NCI-H345 treated with DMSO at 0.1 percent for 48 hours (cell line): ENCODE data around the gene CEBPG.

Experiments
- DNase-seq: peaks from one replicate; lab custom pipeline; 2025; ENCODE audit not compliant: unreplicated experiment; lab: John Stamatoyannopoulos, UW

The CEBPG gene

DNA sequence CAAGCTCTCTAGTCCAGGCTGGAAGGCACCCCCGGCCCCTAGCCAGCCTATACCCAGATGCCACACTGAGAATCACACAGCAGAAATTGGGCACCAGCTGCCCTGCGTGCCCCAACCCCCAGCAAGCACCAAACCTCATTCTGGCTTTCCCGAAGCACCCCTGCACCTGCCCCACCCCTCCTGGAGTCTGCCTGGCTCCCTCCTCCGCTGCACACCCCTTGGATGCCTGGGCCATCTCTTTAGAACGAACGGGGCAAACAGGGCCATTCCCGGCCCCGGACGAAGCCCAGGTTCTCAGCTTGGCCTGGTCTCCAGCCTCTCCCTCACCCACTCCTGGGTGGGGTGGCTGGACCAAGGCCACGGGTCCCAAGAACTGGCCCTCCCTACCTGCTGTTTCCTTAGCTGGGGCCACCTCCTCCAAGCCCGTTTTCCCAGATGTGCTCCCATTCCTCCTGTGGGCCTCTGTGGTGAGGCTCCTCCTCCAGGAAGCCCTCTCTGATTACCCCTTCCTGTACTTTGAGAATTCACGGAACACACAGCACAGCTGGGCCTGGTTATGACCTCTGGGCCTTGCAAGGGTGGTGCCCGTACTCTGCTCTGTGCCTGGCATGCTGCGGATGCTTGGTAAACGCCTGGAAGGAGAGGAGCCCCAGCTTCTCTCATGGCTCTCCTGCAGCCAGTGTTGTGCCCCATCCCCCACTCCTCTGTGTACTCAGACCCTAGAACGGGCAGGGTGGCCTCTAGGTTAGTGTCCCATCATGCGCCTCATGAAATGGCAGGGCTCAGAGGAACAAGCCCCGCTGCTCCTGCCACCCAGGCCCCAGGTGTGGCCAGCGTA is 21.4 kb downstream of the CEBPG start:
- no peak for DNase-seq

DNA sequence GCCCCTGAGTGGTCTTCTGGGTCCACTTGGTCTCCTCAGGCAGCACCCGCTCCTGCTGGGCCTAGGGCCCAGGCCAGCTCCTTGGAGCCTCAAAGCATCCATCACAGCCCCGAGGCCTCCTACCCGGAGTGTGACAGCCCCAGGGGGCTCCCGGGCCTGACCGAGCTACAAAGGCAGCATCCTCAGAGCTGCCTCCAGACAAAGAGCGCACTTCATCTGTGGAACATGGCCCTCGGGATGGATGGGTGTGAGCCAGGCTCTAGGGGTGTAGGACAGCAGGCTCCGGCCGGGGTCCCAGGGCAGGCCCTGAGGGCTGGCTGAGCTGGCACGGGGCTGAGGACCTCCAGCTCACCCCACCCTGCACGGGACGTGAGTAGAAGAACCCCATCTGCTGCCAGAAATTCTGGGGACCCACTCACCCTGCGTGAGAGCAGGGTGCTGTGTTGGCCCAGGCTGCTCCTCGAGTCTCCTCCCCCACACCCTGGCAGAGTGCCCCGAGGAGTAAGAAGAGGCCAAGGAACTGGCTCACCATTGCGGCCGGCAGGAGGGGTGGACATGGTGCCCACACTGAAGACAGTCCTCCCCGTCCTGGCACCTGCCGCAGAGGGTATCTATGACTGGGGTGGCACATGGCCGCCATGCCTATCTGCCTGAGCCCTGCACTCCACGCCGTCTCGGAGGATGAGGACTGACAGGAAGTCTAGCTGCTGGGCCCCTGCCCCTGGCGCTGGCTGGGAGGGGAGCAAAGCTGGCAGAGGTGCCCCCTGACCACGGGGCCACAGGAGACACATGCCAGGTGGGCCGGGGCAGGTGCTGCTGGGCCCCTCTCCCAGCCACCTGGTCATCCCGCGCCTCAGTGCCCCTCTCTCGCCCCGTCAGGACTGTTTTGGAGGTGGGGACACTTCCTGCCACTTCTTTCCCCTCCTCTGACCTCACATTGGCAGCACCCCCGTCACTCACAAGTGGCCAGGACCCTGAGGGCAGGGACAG is 22.3 kb downstream of the CEBPG start:
- DNase-seq, result no peak

DNA sequence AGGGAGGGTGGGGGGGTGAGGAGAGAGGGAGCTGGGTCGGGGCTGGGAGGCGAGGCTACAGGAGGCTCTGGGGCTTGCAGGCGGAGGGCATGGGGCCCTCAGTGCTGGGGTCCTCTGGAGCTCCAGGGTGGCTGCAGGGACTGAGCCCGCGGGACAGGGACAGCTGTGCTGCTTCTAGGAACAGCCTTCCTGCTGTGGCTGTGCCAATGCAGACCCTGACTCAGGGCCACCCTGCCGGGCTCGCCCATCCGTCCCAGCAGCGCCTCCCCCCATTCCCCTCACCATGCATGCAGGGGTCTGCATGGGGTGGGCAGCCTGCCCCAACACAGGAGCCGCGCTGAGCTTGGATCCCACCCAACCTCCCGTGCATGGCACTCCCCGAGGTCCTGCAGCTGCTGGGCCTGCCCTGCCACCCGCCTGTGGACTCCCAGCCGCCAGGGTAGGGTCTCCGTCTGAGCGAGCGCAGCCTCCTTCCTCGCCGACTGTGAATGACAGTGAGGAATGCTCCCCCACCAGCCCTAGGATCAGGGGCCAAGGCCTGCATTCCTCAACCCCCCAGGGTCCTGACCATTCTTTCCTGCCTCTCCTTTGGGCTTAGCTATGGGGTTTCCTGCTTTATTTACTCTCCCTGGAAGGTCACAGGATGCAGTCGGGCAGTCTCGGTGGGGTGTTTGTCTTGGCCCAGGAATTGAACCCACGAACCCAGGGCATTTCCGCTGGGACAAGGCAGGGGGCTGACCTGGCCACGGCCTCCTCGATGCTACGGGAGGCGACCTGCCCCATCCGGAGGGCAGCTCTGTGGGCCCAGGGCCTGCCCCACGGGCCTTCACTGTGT is 23.4 kb downstream of the CEBPG start:
- DNase-seq, result no peak

- no peak for DNase-seq
These were observed 24.2 kb downstream of the CEBPG start for GRCh38 chr19:33397536-33398360.

DNA sequence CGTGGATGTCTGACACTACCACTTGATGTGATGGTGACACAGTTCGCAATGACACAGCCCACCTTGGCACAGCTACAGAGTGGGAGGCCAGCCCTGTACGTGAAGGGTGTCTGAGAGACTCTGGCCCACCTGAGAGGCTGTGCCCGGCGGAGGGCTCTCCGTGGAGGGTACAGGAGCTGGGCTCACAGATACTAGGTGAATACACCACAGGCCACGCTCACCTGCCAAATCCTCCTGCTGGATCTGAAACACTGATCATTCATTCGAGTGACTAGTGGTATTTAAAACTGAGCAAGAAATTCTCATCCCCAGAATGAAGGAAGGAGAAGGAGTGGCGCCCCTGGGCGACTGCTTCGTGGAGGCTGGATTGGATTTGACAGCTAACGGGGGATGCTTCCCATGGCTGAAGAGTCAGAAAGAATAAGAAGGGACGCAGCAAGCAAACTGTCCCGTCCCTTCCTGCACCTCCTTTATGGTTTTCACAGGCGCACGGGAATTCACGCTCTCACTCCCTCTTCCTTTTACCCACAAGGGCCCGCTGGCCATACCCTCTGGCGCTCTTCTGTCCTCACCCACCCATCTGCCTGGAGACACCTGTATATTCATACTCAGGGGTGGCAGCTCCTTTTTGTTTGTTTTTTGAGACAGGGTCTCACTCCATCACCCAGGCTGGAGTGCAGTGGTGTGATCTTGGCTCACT is 25.0 kb downstream of the CEBPG start:
- no peak for DNase-seq

- no peak for DNase-seq
These were observed 25.7 kb downstream of the CEBPG start for GRCh38 chr19:33399081-33399744.

- DNase-seq, result no peak
These were observed 26.5 kb downstream of the CEBPG start for GRCh38 chr19:33399745-33400681.

GRCh38 chr19:33400856-33401682 is 27.6 kb downstream of the CEBPG start:
- no peak for DNase-seq

- DNase-seq, result no peak
These were observed 28.3 kb downstream of the CEBPG start for GRCh38 chr19:33401683-33402420.

DNA sequence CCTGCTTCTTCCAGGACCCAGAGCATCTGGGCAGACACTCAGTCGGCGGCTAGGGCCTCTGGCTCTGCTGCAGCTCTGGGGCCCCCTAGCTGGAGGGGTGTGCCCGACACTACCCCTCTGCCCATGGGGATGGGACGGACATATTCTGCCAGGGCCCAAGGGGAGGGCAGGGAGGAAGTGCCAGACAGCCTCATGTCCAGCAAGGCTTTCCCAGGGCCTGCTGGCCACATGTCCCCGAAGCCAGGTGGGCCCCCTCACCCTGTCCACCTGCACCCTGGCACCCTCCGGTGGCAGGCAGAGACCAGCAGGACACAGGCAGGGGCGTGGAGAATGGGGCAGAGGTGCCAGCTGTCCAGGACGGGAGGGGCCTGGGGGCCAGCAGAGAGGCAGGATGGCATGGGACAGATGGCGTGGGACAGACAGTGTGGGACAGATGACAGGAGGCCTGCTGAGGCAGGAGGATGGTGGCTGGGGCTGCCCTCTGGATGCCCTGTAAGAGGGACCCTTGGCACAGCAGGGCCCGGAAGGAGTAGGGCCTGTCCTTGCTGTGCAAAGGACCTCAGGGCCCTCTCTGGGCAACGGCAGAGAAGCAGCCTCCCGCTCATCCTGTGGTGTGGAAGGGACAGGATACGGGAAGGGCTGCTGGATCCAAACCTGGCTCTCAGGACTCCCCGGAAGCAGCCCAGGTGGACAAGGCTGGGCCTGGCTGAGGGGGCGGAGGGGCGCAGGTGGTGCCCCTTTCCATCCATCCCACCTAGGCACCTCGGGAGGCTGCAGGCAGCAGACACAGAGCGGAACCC is 29.1 kb downstream of the CEBPG start:
- DNase-seq, result no peak

- no peak for DNase-seq
These were observed 29.9 kb downstream of the CEBPG start for GRCh38 chr19:33403221-33403972.

- no peak for DNase-seq
These were observed 30.4 kb downstream of the CEBPG start for GRCh38 chr19:33403973-33404304.

DNA sequence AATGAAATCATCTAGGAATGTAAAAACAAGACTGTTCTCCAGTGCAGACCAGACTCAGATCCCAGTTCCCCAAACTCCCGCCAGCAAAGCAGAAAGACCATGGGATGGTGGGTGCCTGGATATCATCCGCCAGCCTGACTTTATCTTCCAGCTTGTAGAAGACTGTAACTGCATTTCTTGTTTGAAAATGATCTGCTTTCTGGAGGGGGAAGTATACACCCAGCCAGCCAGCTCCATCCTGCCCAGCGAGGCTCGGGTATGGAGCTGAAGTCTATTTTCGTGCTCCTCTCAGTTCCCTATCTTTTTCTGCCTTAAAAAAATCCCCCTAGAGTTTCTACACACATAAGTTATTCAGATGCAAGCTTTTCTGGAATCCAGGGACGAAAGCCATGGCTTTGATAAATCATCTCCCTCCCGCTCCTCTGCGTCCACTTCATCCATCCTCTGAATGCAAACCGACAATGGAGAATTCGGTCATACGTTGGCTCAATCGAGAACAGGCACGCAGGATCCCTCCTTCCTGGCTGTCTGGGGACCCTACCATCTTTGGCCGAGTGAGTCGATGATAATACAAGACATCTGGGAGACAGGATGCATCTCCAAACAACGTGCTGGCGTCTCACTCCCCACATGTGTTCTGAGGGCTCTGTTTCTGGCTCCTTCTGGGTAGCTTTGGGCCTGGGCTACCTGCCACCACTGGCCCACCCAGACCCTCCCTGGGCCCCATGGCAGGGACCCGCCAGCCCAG is 31.2 kb downstream of the CEBPG start:
- DNase-seq, result no peak

DNA sequence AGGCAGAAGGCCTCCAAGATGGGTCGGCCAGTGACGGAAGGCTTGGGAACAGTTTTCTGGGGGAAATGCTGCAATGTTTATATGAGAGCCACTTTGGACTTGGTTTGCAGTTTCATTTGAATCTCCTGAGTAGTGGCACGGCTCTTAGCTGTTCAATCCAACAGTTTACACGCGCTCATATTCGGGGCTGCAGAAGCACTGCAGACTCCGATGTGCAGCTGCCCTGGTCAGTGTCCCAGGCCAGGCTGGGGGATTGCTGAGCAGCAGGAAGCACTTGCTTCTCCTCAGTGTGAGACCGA is 31.7 kb downstream of the CEBPG start:
- DNase-seq, result no peak
